Ascending aorta (tissue), 2 donors: ENCODE results near the gene CACNG4. TPM values are rescaled to one million over a fixed set of nuclear protein-coding genes. Genes with fewer than 3 reads are reported as not detected.

Experiments
- DNase-seq, 2 donors: peaks; one replicate each; pipeline ENCODE4 v3.0.0-alpha.2; 2019; ENCODE audit warnings: low spot score in 2 of 2
- H3K27ac ChIP-seq, 2 donors: fragments of 200-600 bp; sonication (generic); one replicate each; pipeline ENCODE4 v1.5.1; 2016 to 2017; ENCODE audit warnings: mild to moderate bottlenecking in 1 of 2
- H3K27me3 ChIP-seq: fragments of 200-600 bp; sonication (generic); one replicate; pipeline ENCODE4 v1.5.1; 2017
- H3K36me3 ChIP-seq, 2 donors: fragments of 200-600 bp; sonication (generic); one replicate each; pipeline ENCODE4 v1.5.1; 2016
- H3K4me1 ChIP-seq, 2 donors: fragments of 200-600 bp; sonication (generic); one replicate each; pipeline ENCODE4 v1.5.1; 2016 to 2017; ENCODE audit warnings: mild to moderate bottlenecking in 1 of 2
- H3K4me3 ChIP-seq, 2 donors: fragments of 200-600 bp; sonication (generic); one replicate each; pipeline ENCODE4 v1.5.1; 2016 to 2017; ENCODE audit warnings: mild to moderate bottlenecking in 1 of 2
- H3K9me3 ChIP-seq, 2 donors: fragments of 200-600 bp; sonication (generic); one replicate each; pipeline ENCODE4 v1.5.1; 2016
- intact Hi-C: fragments of 100-400 bp; cut with DNase I; formaldehyde crosslinking; loops from one replicate; pipeline ENCODE4 v1.15.1; 2023
- total RNA-seq: library from RNA; depleted of rRNA; stranded (reverse); fragments of >200 nt; gene quantifications from one replicate; pipeline ENCODE4 v1.1.0, GENCODE V29; 2016
- TF ChIP-seq, protein P1 (sequence below), 3 experiments: fragments of 200-600 bp in 2 of 3; fragments of 450-650 bp in 1 of 3; sonication (generic) in 2 of 3; IDR thresholded peaks; one replicate each; pipeline ENCODE4 v1.5.1; 2016 to 2019; ENCODE audit warnings: antibody characterized with exemption in 3 of 3, mild to moderate bottlenecking in 1 of 3, moderate library complexity in 1 of 3

Gene CACNG4
- total RNA-seq, 1 donor from 2014 or later = not detected

DNA sequence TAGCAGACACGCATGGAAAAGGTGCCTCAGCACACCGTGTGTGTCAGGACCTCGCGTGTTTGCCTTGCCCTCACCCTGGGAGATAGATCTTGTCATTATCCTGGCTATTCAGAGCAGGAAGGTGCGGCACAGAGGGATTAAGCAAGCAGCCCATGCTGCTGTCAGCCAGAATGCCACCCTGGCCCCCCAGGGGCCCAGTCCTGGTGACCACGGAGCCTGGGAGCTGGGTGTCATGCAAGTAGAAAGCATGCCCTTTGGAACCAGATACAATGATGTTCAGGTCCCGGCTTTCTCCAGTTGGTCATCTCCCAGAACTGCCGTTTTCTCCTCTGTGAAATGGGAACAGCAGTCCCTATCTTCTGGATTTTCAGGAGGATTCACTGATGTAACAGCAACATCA lies 29.9 kb downstream of the CACNG4 start:
- no peaks in the 10 kb centered on the region for H3K27me3 ChIP-seq
- no peak for DNase-seq
- intact Hi-C loops = no loop called here
- H3K36me3 ChIP-seq = no peaks in the 10 kb centered on the region
- H3K9me3 ChIP-seq = no peaks in the 10 kb centered on the region
- no peak overlapping the region for H3K27ac ChIP-seq
- no peaks in the 10 kb centered on the region for H3K4me1 ChIP-seq
- H3K4me3 ChIP-seq = no peak overlapping the region
- TF ChIP-seq, protein P1, sequence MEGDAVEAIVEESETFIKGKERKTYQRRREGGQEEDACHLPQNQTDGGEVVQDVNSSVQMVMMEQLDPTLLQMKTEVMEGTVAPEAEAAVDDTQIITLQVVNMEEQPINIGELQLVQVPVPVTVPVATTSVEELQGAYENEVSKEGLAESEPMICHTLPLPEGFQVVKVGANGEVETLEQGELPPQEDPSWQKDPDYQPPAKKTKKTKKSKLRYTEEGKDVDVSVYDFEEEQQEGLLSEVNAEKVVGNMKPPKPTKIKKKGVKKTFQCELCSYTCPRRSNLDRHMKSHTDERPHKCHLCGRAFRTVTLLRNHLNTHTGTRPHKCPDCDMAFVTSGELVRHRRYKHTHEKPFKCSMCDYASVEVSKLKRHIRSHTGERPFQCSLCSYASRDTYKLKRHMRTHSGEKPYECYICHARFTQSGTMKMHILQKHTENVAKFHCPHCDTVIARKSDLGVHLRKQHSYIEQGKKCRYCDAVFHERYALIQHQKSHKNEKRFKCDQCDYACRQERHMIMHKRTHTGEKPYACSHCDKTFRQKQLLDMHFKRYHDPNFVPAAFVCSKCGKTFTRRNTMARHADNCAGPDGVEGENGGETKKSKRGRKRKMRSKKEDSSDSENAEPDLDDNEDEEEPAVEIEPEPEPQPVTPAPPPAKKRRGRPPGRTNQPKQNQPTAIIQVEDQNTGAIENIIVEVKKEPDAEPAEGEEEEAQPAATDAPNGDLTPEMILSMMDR (IDR thresholded peaks at IDR 0.05) = no peak

DNA sequence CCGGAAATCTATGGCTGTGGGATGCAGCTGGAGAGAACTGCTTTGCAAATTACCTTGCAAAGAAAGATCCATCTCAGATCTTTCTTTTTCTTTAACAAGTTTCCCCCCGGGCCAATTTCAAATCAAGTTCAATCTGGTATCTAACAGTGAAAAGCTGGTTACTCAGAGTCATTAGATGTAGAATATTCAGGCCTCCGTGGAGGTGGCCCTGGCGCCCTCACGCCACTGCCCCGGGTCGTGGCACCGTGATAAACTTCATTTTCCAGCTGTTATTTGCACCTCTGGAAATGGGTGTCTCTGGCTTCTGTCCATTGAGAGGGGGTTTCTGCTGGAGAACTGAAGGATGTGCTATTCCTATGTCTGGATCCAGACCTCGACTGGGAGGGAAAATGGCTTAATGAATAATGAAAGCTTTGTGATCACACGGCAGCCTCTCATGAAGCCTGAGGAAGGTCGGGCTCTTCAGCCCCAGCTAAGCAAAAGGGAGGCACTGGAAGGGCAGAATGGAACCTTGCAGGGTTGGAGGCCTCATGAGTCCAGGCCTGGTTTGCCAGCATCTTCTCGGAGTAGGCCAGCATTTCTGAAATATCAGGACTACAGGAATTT lies 30.5 kb downstream of the CACNG4 start:
- intact Hi-C loops = no loop called here
- H3K27me3 ChIP-seq = no peaks in the 10 kb centered on the region
- H3K36me3 ChIP-seq = no peaks in the 10 kb centered on the region
- no peaks in the 10 kb centered on the region for H3K4me1 ChIP-seq
- no peak overlapping the region for H3K27ac ChIP-seq
- TF ChIP-seq, protein P1 (IDR thresholded peaks at IDR 0.05) = no peak
- no peak for DNase-seq
- no peaks in the 10 kb centered on the region for H3K9me3 ChIP-seq
- H3K4me3 ChIP-seq = no peak overlapping the region

DNA sequence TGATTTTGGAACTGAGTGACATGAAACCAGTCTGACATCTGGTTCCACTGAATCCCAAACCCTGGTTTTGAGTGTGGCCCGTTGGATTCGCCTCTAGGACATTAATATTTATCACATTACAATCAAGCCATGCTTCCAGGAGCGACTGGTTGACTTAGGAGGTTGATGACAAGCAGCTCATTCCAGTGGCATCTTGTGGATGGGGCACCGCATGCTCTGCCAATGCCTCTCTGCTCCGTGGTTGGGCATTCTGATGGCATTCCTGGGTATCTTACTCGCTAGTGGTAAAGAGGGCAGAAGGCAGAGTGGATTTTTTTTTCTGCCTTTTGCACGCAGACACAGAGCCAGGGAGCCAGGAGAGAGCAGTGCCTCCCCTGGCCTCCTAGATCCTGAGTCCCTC lies 31.4 kb downstream of the CACNG4 start:
- H3K4me3 ChIP-seq = no peak overlapping the region
- H3K9me3 ChIP-seq = no peaks in the 10 kb centered on the region
- TF ChIP-seq, protein P1 (IDR thresholded peaks at IDR 0.05) = no peak
- no peaks in the 10 kb centered on the region for H3K36me3 ChIP-seq
- no peak overlapping the region for H3K27ac ChIP-seq
- intact Hi-C loops = no loop called here
- DNase-seq = no peak
- no peaks in the 10 kb centered on the region for H3K27me3 ChIP-seq
- H3K4me1 ChIP-seq = no peaks in the 10 kb centered on the region

DNA sequence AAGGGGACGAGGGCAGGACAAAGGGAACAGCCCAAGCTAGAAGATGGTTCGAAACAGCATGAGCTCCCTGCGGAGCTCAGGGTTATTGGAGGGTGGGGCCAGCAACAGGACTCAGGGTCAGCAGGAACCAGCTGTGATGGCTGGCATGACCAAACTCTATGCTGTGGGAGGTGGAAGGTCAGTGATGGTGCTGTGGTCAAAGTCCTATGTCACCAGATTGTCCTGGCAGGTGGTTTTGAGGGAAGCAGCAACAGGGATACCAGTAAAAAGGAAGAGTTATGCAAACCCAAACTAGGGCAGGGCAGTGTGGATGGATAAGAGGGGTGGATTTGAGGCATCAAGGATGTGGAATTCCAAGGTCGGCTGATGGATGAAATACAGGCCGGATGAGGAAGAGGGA lies 32.4 kb downstream of the CACNG4 start:
- H3K36me3 ChIP-seq = no peaks in the 10 kb centered on the region
- intact Hi-C loops = no loop called here
- no peak for DNase-seq
- H3K9me3 ChIP-seq = no peaks in the 10 kb centered on the region
- H3K27me3 ChIP-seq = no peaks in the 10 kb centered on the region
- H3K27ac ChIP-seq = no peak overlapping the region
- TF ChIP-seq, protein P1 (IDR thresholded peaks at IDR 0.05) = no peak
- no peak overlapping the region for H3K4me3 ChIP-seq
- H3K4me1 ChIP-seq = no peaks in the 10 kb centered on the region

DNA sequence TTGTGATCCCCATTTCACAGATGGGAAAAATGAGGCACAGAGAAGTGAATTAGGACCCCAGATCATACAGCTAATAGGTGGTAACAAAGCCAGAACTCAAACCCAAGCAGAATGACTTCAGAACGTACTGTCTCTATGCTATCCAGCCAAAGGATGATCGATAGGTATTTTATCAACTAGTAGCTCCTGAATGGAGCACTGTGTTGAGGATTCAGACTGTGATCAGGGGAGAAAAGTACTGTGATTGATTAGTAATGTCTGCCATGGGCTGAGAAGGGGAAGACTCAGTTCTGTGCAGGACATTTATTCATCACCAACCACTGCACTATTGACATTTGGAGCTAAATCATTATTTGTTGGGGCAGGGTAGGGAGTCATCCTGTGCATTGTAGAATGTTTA lies 38.7 kb downstream of the CACNG4 start:
- TF ChIP-seq, protein P1 (IDR thresholded peaks at IDR 0.05) = no peak
- Histone ChIP-seq H3K36me3 (no peaks in the 10 kb centered on the region), H3K27ac (no peak overlapping the region), H3K4me3 (no peak overlapping the region), H3K4me1 (no peaks in the 10 kb centered on the region), H3K9me3 (no peaks in the 10 kb centered on the region), H3K27me3 (no peaks in the 10 kb centered on the region)
- intact Hi-C loops = no loop called here
- DNase-seq = no peak

DNA sequence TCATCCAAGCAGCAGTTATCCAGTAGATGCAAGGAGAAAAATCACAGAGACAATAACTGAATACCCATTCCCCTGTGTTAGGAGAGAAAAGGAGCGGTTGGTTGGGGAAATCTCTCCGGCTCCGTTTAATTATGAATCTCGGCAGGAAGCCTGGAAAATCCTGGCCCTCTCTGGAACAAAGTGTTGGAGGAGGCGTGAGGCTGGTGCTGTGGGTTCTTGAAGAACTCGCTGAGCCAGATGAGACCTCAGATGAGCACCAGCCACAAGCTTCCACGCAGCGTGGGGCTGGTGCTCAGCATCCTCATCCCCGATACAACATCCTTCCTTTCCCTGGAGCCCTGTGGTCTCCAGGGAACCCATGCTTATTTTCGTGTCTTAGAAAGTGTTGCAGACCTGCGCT lies 39.7 kb downstream of the CACNG4 start:
- Histone ChIP-seq H3K9me3 (no peaks in the 10 kb centered on the region), H3K4me1 (no peaks in the 10 kb centered on the region), H3K36me3 (no peaks in the 10 kb centered on the region), H3K27me3 (no peaks in the 10 kb centered on the region), H3K4me3 (no peak overlapping the region), H3K27ac (no peak overlapping the region)
- TF ChIP-seq, protein P1 (IDR thresholded peaks at IDR 0.05) = no peak
- no peak for DNase-seq
- intact Hi-C loops = no loop called here
